IMR-90 (cell line): ENCODE measurements around the gene MND1. TPM values are rescaled to one million over a fixed set of nuclear protein-coding genes. Genes with fewer than 3 reads are reported as not detected.

Source experiments
- ATAC-seq: fragments of 200-7000 bp; cut with Tn5 transposase; 2 replicates; pipeline ENCODE4 v1.9.1; 2020; ENCODE audit warnings: low read depth, mild to moderate bottlenecking, moderate library complexity
- BruUV-seq: library from RNA; stranded (reverse); fragments of 400-500 nt; replicated peaks from 2 replicates; lab custom pipeline; 2021; lab: Mats Ljungman, UMichigan
- CTCF ChIA-PET: fragments of 300-600 bp; formaldehyde crosslinking; extraction: SDS; loops from one replicate; lab custom pipeline; 2021; ENCODE audit warnings: antibody characterized with exemption; lab: Yijun Ruan, JAX
- POLR2A ChIA-PET: fragments of 300-600 bp; sonication (Branson Sonifier 250); formaldehyde crosslinking; loops from one replicate; lab custom pipeline; 2022; ENCODE audit warnings: antibody characterized with exemption; ENCODE audit not compliant: unreplicated experiment; lab: Charles Lee
- DNase-seq: peaks from one replicate; pipeline ENCODE4 v3.0.0; 2013
- H2AFZ ChIP-seq: replicated peaks from 2 replicates; pipeline ENCODE3; 2013; ENCODE audit warnings: low read length, mild to moderate bottlenecking; ENCODE audit not compliant: poor library complexity
- H2AK5ac ChIP-seq: 2 replicates; pipeline ENCODE4 v1.6.1; 2013; ENCODE audit warnings: low read depth, low read length, inconsistent platforms
- H2AK9ac ChIP-seq: replicated peaks from 2 replicates; pipeline ENCODE3; 2013; ENCODE audit warnings: mild to moderate bottlenecking, low read depth, low read length, moderate library complexity; ENCODE audit not compliant: poor library complexity
- H2BK120ac ChIP-seq: 2 replicates; pipeline ENCODE4 v1.6.1; 2013; ENCODE audit warnings: low read depth, low read length, inconsistent platforms
- H2BK15ac ChIP-seq: 3 replicates; pipeline ENCODE4 v1.6.1; 2013; ENCODE audit warnings: low read depth, low read length, inconsistent platforms
- H2BK20ac ChIP-seq: 2 replicates; pipeline ENCODE4 v1.6.1; 2013; ENCODE audit warnings: low read depth, mild to moderate bottlenecking, inconsistent platforms, low read length, moderate library complexity
- H2BK5ac ChIP-seq: 2 replicates; pipeline ENCODE4 v1.6.1; 2013; ENCODE audit warnings: mild to moderate bottlenecking, low read depth, low read length, inconsistent platforms; ENCODE audit not compliant: poor library complexity, severe bottlenecking
- H3K14ac ChIP-seq: replicated peaks from 2 replicates; pipeline ENCODE4 v1.6.1; 2013; ENCODE audit warnings: low read depth, low read length, inconsistent platforms
- H3K18ac ChIP-seq: 2 replicates; pipeline ENCODE4 v1.6.1; 2013; ENCODE audit warnings: low read depth, low read length, control low read depth
- H3K23ac ChIP-seq: 2 replicates; pipeline ENCODE4 v1.6.1; 2013; ENCODE audit warnings: low read depth, low read length, inconsistent platforms
- H3K27ac ChIP-seq: 2 replicates; pipeline ENCODE4 v1.5.1; 2013; ENCODE audit warnings: mild to moderate bottlenecking, control low read depth, low read length; ENCODE audit not compliant: insufficient read depth
- H3K27me3 ChIP-seq: 2 replicates; pipeline ENCODE4 v1.6.1; 2013; ENCODE audit warnings: low read length; ENCODE audit not compliant: control insufficient read depth, insufficient read depth
- H3K36me3 ChIP-seq: 2 replicates; pipeline ENCODE4 v1.6.1; 2013; ENCODE audit warnings: low read length, mixed read lengths; ENCODE audit not compliant: control insufficient read depth, insufficient read depth
- H3K4ac ChIP-seq: 2 replicates; pipeline ENCODE4 v1.6.1; 2013; ENCODE audit warnings: low read depth, low read length, inconsistent platforms
- H3K4me1 ChIP-seq: 2 replicates; pipeline ENCODE4 v1.6.1; 2013; ENCODE audit warnings: low read length, mixed read lengths; ENCODE audit not compliant: control insufficient read depth, insufficient read depth
- H3K4me2 ChIP-seq: 2 replicates; pipeline ENCODE4 v1.6.1; 2013; ENCODE audit warnings: low read depth, mild to moderate bottlenecking, control low read depth, low read length, moderate library complexity
- H3K4me3 ChIP-seq: 2 replicates; pipeline ENCODE4 v1.5.1; 2013; ENCODE audit warnings: low read depth, mild to moderate bottlenecking, control low read depth, low read length, moderate library complexity; ENCODE audit not compliant: insufficient read depth
- H3K56ac ChIP-seq: 2 replicates; pipeline ENCODE4 v1.6.1; 2013; ENCODE audit warnings: low read length, inconsistent platforms; ENCODE audit not compliant: insufficient read depth; ENCODE audit errors: extremely low read depth
- H3K79me1 ChIP-seq, 2 experiments: 2 replicates each; pipeline ENCODE4 v1.6.1; 2013; ENCODE audit warnings: low read length in 2 of 2, inconsistent platforms in 1 of 2, low read depth in 1 of 2
- H3K9ac ChIP-seq: 2 replicates; pipeline ENCODE4 v1.6.1; 2013; ENCODE audit warnings: low read depth, low read length, control low read depth
- H3K9me1 ChIP-seq: 2 replicates; pipeline ENCODE4 v1.6.1; 2013; ENCODE audit warnings: low read length, inconsistent platforms; ENCODE audit not compliant: insufficient read depth
- H3K9me3 ChIP-seq: 2 replicates; pipeline ENCODE4 v1.6.1; 2013; ENCODE audit warnings: low read length; ENCODE audit not compliant: control insufficient read depth, insufficient read depth
- H4K20me1 ChIP-seq: 2 replicates; pipeline ENCODE4 v1.6.1; 2013; ENCODE audit warnings: low read length, inconsistent platforms; ENCODE audit not compliant: insufficient read depth
- H4K5ac ChIP-seq: 2 replicates; pipeline ENCODE4 v1.6.1; 2013; ENCODE audit warnings: mild to moderate bottlenecking, low read depth, low read length, control low read depth
- H4K8ac ChIP-seq, 2 experiments: 2 replicates each; pipeline ENCODE4 v1.6.1; 2013; ENCODE audit warnings: low read depth in 2 of 2, low read length in 2 of 2, control low read depth in 1 of 2, inconsistent platforms in 1 of 2
- H4K91ac ChIP-seq: 2 replicates; pipeline ENCODE4 v1.6.1; 2013; ENCODE audit warnings: low read depth, low read length, inconsistent platforms; ENCODE audit not compliant: insufficient read depth
- BHLHE40 ChIP-seq: fragments of 150-350 bp; IDR thresholded peaks from 2 replicates; pipeline ENCODE4 v1.6.1; 2016; ENCODE audit warnings: mild to moderate bottlenecking, low read depth, low read length
- CEBPB ChIP-seq: IDR thresholded peaks from 2 replicates; pipeline ENCODE4 v1.6.1; 2012; ENCODE audit warnings: low read depth, low read length, improper control_type of control experiment
- CHD1 ChIP-seq: IDR thresholded peaks from 2 replicates; pipeline ENCODE4 v1.6.1; 2012; ENCODE audit warnings: low read depth, low read length, improper control_type of control experiment
- FOS ChIP-seq: fragments of 150-350 bp; IDR thresholded peaks from 2 replicates; pipeline ENCODE4 v1.6.1; 2016; ENCODE audit warnings: low read depth, low read length
- MAFK ChIP-seq: IDR thresholded peaks from 2 replicates; pipeline ENCODE4 v1.6.1; 2012; ENCODE audit warnings: low read depth, low read length, improper control_type of control experiment
- MXI1 ChIP-seq: IDR thresholded peaks from 2 replicates; pipeline ENCODE4 v1.6.1; 2012; ENCODE audit warnings: low read depth, mild to moderate bottlenecking, low read length, moderate library complexity, borderline replicate concordance
- NFE2L2 ChIP-seq: fragments of 150-350 bp; IDR thresholded peaks from 2 replicates; pipeline ENCODE4 v1.6.1; 2016; ENCODE audit warnings: low read depth, mild to moderate bottlenecking, low read length
- POLR2A ChIP-seq: IDR thresholded peaks from 2 replicates; pipeline ENCODE4 v1.6.1; 2012; ENCODE audit warnings: mild to moderate bottlenecking, low read depth, low read length
- RAD21 ChIP-seq: IDR thresholded peaks from 2 replicates; pipeline ENCODE4 v1.6.1; 2012; ENCODE audit warnings: low read length, improper control_type of control experiment
- RCOR1 ChIP-seq: IDR thresholded peaks from 2 replicates; pipeline ENCODE4 v1.6.1; 2012; ENCODE audit warnings: mild to moderate bottlenecking, low read length, improper control_type of control experiment; ENCODE audit not compliant: insufficient replicate concordance
- RFX5 ChIP-seq: IDR thresholded peaks from 2 replicates; pipeline ENCODE4 v1.8.0; 2012; ENCODE audit warnings: low read depth, mild to moderate bottlenecking, low read length, moderate library complexity
- SMC3 ChIP-seq: fragments of 150-350 bp; IDR thresholded peaks from 2 replicates; pipeline ENCODE4 v1.6.1; 2016; ENCODE audit warnings: low read depth, mild to moderate bottlenecking, antibody characterized with exemption, low read length, moderate library complexity
- WGBS, 2 experiments: methylation state at CpG; one replicate each; pipeline versions ENCODE4 v1.1.5 to v1.1.7; 2013; ENCODE audit warnings: missing lambda C conversion rate in 2 of 2; ENCODE audit not compliant: insufficient read length in 1 of 2; ENCODE audit errors: extremely low coverage in 2 of 2; 5-methylcytosine and 5-hydroxymethylcytosine counted together
- dilution Hi-C: fragments of 300-500 bp; cut with HindIII; formaldehyde crosslinking; loops from one replicate; pipeline ENCODE4 v1.14.3; 2018; ENCODE audit warnings: low sequenced_read_pairs; ENCODE audit not compliant: unreplicated experiment
- in situ Hi-C: fragments of 300-500 bp; cut with MboI; formaldehyde crosslinking; loops from 3 replicates; pipeline ENCODE4 v1.14.3; 2019; ENCODE audit warnings: low sequenced_read_pairs, inconsistent platforms, mixed read lengths
- intact Hi-C: fragments of 100-400 bp; cut with micrococcal nuclease; formaldehyde crosslinking; loops from 2 replicates; pipeline ENCODE4 v1.10.0; 2022
- polyA plus RNA-seq, 3 experiments: library from polyadenylated mRNA; depleted of rRNA; stranded (reverse); fragments of >200 nt; gene quantifications; 2 replicates each; pipeline ENCODE4 v1.2.3, GENCODE V29; 2012; ENCODE audit warnings: low replicate concordance in 1 of 3
- total RNA-seq: library from RNA; depleted of rRNA; stranded (reverse); fragments of >200 nt; gene quantifications from 2 replicates; pipeline ENCODE4 v1.2.3, GENCODE V29; 2012
- TF ChIP-seq, protein P1 (sequence below): fragments of 150-350 bp; IDR thresholded peaks from 2 replicates; pipeline ENCODE4 v1.6.1; 2017; ENCODE audit warnings: mild to moderate bottlenecking, antibody characterized with exemption, low read length, low read depth
- TF ChIP-seq, protein P2 (sequence below): fragments of 150-350 bp; IDR thresholded peaks from 2 replicates; pipeline ENCODE4 v1.6.1; 2016; ENCODE audit warnings: low read depth, mild to moderate bottlenecking, low read length, moderate library complexity, borderline replicate concordance
- TF ChIP-seq, protein P3 (sequence below): conservative IDR thresholded peaks from 2 replicates; pipeline ENCODE4 v1.5.1; 2012; ENCODE audit warnings: mild to moderate bottlenecking, low read depth, low read length, improper control_type of control experiment

Gene MND1
- total and polyA plus RNA-seq, 2 of the 4 experiments (the other 2 are of a cell fraction), result 0.36 to 3.5 TPM

DNA sequence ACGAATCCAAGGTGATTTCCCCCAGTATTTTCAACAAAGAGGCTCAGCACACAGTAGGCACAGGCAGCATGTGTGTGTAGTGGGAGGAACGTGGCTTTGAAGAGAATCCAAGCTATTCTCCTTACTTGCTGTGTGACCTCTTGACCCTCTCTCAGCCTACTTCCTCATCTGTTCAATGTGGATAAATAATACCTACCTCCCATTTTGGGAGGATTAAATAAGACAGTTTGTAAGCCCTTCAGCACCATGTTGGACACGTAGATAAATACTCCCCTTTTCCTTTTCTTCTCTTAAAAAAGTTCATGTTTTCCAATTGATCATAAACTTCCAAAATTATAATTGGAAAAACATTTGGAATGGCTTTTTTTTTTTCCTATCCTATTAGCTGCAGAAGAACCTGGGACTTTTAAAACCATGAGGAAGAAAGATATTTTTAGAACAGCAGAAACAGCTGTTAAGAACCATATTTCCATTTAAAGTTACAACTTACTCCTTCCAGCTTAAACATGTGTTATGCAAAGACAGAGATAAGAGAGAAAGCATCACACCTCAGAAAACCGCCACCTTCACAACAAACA is 65.5 kb downstream of the MND1 start:
- Histone ChIP-seq H3K23ac (peak overlapping the region; percentile 84; the same call in 1 of the 2 replicates), H2BK5ac (peak overlapping the region; percentile 81), H4K5ac (no peak overlapping the region), H3K27me3 (no peaks in the 10 kb centered on the region), H3K14ac (peak overlapping the region; percentile 84), H2BK120ac (peak overlapping the region; percentile 63), H3K9me1 (0 out of 2 replicates have a peak, but pooled peaks cover 3% of the 10 kb centered on the region), H2BK20ac (peak overlapping the region; percentile 77; the same call in 1 of the 2 replicates), H3K9me3 (no peaks in the 10 kb centered on the region), H3K4me3 (no peak overlapping the region), H4K8ac (peak overlapping the region; percentile 62 to 82; a peak in 2 of 4 replicates), H3K27ac (peak overlapping the region; percentile 24; the same call in 1 of the 2 replicates), H3K4me2 (no peak overlapping the region), H3K18ac (peak overlapping the region; percentile 0; the same call in 1 of the 2 replicates), H2BK15ac (peak overlapping the region; percentile 88; the same call in 2 of the 3 replicates), H2AFZ (peak overlapping the region; percentile 39), H3K9ac (no peak overlapping the region), H4K91ac (no peak overlapping the region), H2AK9ac (no peak overlapping the region), H3K79me1 (no peaks in the 10 kb centered on the region), H3K4ac (peak overlapping the region; percentile 74; the same call in 1 of the 2 replicates), H3K56ac (no peak overlapping the region), H4K20me1 (no peaks in the 10 kb centered on the region), H2AK5ac (peak overlapping the region; percentile 57; the same call in 1 of the 2 replicates), H3K36me3 (no peaks in the 10 kb centered on the region), H3K4me1 (peaks cover 3% of the 10 kb centered on the region; the same call in 1 of the 2 replicates)
- ChIA-PET CTCF (no interaction called here), POLR2A (interaction anchor here (0.7 kb wide), 1 partner anchor 55 kb away, joined by 5 read pairs; no protein-coding TSS in a partner anchor)
- ATAC-seq (peak; percentile 35; the same call in 1 of the 2 replicates), DNase-seq (peak; percentile 16)
- in situ Hi-C loops, result no loop called here
- BruUV-seq, result no TSS peak
- WGBS, 2 experiments, result no CpG with 5 or more reads among the region's 4 CpGs
- intact Hi-C loops, result no loop called here
- dilution Hi-C loops, result no loop called here
- TF ChIP-seq, protein P1, sequence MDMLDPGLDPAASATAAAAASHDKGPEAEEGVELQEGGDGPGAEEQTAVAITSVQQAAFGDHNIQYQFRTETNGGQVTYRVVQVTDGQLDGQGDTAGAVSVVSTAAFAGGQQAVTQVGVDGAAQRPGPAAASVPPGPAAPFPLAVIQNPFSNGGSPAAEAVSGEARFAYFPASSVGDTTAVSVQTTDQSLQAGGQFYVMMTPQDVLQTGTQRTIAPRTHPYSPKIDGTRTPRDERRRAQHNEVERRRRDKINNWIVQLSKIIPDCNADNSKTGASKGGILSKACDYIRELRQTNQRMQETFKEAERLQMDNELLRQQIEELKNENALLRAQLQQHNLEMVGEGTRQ, result no peak
- TF ChIP-seq CHD1, result no peak
- TF ChIP-seq FOS, result no peak
- no peak for TF ChIP-seq RCOR1
- no peak for TF ChIP-seq POLR2A
- no peak for TF ChIP-seq SMC3
- TF ChIP-seq RFX5, result no peak
- TF ChIP-seq RAD21, result no peak
- no peak for TF ChIP-seq NFE2L2
- TF ChIP-seq, protein P2, sequence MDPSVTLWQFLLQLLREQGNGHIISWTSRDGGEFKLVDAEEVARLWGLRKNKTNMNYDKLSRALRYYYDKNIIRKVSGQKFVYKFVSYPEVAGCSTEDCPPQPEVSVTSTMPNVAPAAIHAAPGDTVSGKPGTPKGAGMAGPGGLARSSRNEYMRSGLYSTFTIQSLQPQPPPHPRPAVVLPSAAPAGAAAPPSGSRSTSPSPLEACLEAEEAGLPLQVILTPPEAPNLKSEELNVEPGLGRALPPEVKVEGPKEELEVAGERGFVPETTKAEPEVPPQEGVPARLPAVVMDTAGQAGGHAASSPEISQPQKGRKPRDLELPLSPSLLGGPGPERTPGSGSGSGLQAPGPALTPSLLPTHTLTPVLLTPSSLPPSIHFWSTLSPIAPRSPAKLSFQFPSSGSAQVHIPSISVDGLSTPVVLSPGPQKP, result no peak
- no peak for TF ChIP-seq BHLHE40
- no peak for TF ChIP-seq CEBPB
- TF ChIP-seq, protein P3, sequence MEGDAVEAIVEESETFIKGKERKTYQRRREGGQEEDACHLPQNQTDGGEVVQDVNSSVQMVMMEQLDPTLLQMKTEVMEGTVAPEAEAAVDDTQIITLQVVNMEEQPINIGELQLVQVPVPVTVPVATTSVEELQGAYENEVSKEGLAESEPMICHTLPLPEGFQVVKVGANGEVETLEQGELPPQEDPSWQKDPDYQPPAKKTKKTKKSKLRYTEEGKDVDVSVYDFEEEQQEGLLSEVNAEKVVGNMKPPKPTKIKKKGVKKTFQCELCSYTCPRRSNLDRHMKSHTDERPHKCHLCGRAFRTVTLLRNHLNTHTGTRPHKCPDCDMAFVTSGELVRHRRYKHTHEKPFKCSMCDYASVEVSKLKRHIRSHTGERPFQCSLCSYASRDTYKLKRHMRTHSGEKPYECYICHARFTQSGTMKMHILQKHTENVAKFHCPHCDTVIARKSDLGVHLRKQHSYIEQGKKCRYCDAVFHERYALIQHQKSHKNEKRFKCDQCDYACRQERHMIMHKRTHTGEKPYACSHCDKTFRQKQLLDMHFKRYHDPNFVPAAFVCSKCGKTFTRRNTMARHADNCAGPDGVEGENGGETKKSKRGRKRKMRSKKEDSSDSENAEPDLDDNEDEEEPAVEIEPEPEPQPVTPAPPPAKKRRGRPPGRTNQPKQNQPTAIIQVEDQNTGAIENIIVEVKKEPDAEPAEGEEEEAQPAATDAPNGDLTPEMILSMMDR, result no peak
- no peak for TF ChIP-seq MAFK
- no peak for TF ChIP-seq MXI1
